Measurements from ENCODE around the gene CTSA. TPM values are rescaled to one million over a fixed set of nuclear protein-coding genes. Genes with fewer than 3 reads are reported as not detected.
"Not testable (repeated sequence)": the region's sequence is repeated elsewhere in the genome, so short reads cannot be mapped to it uniquely, and the experiment has no call there.

CTSA gene
- total and polyA plus RNA-seq, 8 donors, result 68.7 to 268 (median 73.5) TPM

GRCh38 chr20:45927071-45927878 is 36.1 kb downstream of the CTSA start:
- Histone ChIP-seq H3K36me3 (no peaks in the 10 kb centered on the region), H3K27me3 (no peaks in the 10 kb centered on the region), H3K4me3 (no peak overlapping the region), H3K4me1 (peaks cover 5 to 15% of the 10 kb centered on the region in 2 donors), H3K9me3 (no peaks in the 10 kb centered on the region), H3K27ac (no peak overlapping the region)
- intact Hi-C loops (cut with DNase I), result no loop called here
- no peak for DNase-seq
- TF ChIP-seq CTCF (IDR thresholded peaks at IDR 0.05), result no peak
- ATAC-seq, result no peak

- H3K9me3 ChIP-seq, H3K27ac ChIP-seq: not testable (repeated sequence)
- peaks cover 5 to 25% of the 10 kb centered on the region in 2 donors for H3K4me1 ChIP-seq
Observed at GRCh38 chr20:45931680-45932079, 40.5 kb downstream of the CTSA start.

GRCh38 chr20:45933266-45934045 is 42.3 kb downstream of the CTSA start:
- Histone ChIP-seq H3K27ac (peak overlapping the region; percentile 100), H3K36me3 (peaks cover 0 to 17% of the 10 kb centered on the region in 2 donors), H3K4me1 (peaks cover 5 to 32% of the 10 kb centered on the region in 2 donors), H3K9me3 (no peaks in the 10 kb centered on the region), H3K4me3 (peak overlapping the region; percentile 95 to 99), H3K27me3 (no peaks in the 10 kb centered on the region)
- peak; percentile 16 to 17 for TF ChIP-seq CTCF (IDR thresholded peaks at IDR 0.05)
- DNase-seq, result peak; percentile 38 to 85 (median 74)
- intact Hi-C loops (cut with DNase I), result no loop called here
- peak; percentile 54 for ATAC-seq

More at GRCh38 chr20:45931680-45932079, 40.5 kb downstream of the CTSA start:
- ATAC-seq; H3K4me3 ChIP-seq; H3K36me3 ChIP-seq; intact Hi-C loops (cut with DNase I); DNase-seq; H3K27me3 ChIP-seq: not testable (repeated sequence)

- DNase-seq (peak in 3 of 4 donors; percentile 73 to 90 (median 76)), ATAC-seq (peak; percentile 27)
- H3K27ac ChIP-seq, result peak overlapping the region; percentile 100
- peaks cover 5 to 32% of the 10 kb centered on the region in 2 donors for H3K4me1 ChIP-seq
- intact Hi-C loops (cut with DNase I), result no loop called here
- peak overlapping the region; percentile 95 to 99 for H3K4me3 ChIP-seq
- H3K9me3 ChIP-seq, result no peaks in the 10 kb centered on the region
- no peak for TF ChIP-seq CTCF (IDR thresholded peaks at IDR 0.05)
- peaks cover 0 to 24% of the 10 kb centered on the region in 2 donors for H3K36me3 ChIP-seq
- no peaks in the 10 kb centered on the region for H3K27me3 ChIP-seq
Observed at GRCh38 chr20:45934046-45934585, 43.0 kb downstream of the CTSA start.

- ATAC-seq (peak; percentile 93), DNase-seq (peak; percentile 98 to 99 (median 98))
- H3K4me3 ChIP-seq, result peak within 1 kb of the TSS; percentile 95 to 99
- no peaks in the 10 kb centered on the region for H3K9me3 ChIP-seq
- intact Hi-C loops (cut with DNase I), result no loop called here
- peaks cover 0 to 31% of the 10 kb centered on the region in 2 donors for H3K36me3 ChIP-seq
- peaks cover 5 to 32% of the 10 kb centered on the region in 2 donors for H3K4me1 ChIP-seq
- no peak for TF ChIP-seq CTCF (IDR thresholded peaks at IDR 0.05)
- H3K27me3 ChIP-seq, result no peaks in the 10 kb centered on the region
- H3K27ac ChIP-seq, result peak within 1 kb of the TSS; percentile 100
Observed at GRCh38 chr20:45934586-45935415, 43.7 kb downstream of the CTSA start, which contains the start of gene PCIF1. TSS of gene PCIF1 (plus strand) at chr20:45934683. CDS start at chr20:45939000, 4,317 bp downstream.
